ENCODE measurements around the gene PRTFDC1.

DNA sequence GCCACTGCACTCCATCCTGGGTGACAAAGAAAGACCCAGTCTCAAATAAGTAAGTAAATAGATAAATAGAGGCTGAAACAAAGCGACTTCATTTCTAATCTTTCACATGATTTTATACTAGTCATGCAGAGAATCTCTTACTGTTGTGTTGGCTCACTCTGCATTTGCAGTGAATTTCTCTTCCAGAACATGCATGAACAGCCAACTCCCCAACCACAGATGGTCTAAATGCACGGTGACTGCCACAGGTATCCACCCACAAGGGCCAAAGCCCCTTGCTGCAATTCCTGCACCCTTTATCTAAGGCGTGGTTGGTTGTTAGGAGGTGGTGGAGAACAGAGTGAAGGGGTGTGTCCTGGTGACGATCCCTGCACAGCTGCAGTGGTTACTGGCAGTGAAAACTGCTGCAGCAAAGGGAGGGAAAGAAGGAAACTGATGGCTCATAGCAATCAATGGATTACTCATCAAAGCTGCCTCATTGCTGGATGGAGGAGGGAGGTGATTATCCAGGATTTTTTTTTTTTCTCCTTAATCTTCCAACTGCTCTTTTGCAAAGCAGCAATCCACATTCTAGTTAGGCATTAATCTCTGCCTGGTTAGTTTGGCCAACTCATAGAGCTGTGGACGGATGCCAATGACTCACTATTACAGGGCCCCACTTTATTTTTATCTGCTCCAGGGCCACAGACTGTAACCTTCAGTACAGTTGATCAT is 50.6 kb downstream of the PRTFDC1 start:
- TF ChIP-seq, protein P1, sequence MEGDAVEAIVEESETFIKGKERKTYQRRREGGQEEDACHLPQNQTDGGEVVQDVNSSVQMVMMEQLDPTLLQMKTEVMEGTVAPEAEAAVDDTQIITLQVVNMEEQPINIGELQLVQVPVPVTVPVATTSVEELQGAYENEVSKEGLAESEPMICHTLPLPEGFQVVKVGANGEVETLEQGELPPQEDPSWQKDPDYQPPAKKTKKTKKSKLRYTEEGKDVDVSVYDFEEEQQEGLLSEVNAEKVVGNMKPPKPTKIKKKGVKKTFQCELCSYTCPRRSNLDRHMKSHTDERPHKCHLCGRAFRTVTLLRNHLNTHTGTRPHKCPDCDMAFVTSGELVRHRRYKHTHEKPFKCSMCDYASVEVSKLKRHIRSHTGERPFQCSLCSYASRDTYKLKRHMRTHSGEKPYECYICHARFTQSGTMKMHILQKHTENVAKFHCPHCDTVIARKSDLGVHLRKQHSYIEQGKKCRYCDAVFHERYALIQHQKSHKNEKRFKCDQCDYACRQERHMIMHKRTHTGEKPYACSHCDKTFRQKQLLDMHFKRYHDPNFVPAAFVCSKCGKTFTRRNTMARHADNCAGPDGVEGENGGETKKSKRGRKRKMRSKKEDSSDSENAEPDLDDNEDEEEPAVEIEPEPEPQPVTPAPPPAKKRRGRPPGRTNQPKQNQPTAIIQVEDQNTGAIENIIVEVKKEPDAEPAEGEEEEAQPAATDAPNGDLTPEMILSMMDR (IDR thresholded peaks at IDR 0.05; ENCODE audit: low read depth, low read length, poor library complexity, severe bottlenecking), result no peak
- TF ChIP-seq EZH2phosphoT487 (IDR thresholded peaks at IDR 0.05; ENCODE audit: borderline replicate concordance, low read length), result no peak

Data from DOHH2 (cell line).